K562 (cell line): ENCODE results near the gene PLA2G3. TPM values are rescaled to one million over a fixed set of nuclear protein-coding genes. Genes with fewer than 3 reads are reported as not detected.

Experiments
- ATAC-seq: fragments of 200-7000 bp; cut with Tn5 transposase; 3 replicates; pipeline ENCODE4 v1.9.1; 2020; ENCODE audit warnings: moderate library complexity
- BruUV-seq: library from RNA; stranded (reverse); fragments of 400-500 nt; replicated peaks from 2 replicates; lab custom pipeline; 2021; lab: Mats Ljungman, UMichigan
- CTCF ChIA-PET: fragments of 300-600 bp; formaldehyde crosslinking; extraction: SDS; loops from one replicate; lab custom pipeline; 2021; ENCODE audit warnings: low intra/inter-chr PET ratio; lab: Yijun Ruan, JAX
- POLR2A ChIA-PET: fragments of 300-600, 350-650 bp; sonication (Branson Sonifier 250); formaldehyde crosslinking; extraction: SDS; loops from one replicate; lab custom pipeline; 2021; ENCODE audit warnings: antibody characterized with exemption, inconsistent platforms; lab: Yijun Ruan, JAX
- DNase-seq, 4 experiments: peaks; one replicate each; pipeline versions ENCODE4 v3.0.0 to v3.0.0-alpha.2; 2011 to 2018; ENCODE audit warnings: low spot score in 3 of 4, mixed read lengths in 3 of 4; ENCODE audit errors: extremely low read depth in 1 of 4
- FAIRE-seq: peaks from 2 replicates; lab custom pipeline; 2011; peaks lifted over from hg19 to GRCh38; lab: Jason Lieb, UNC
- H2AFZ ChIP-seq: 2 replicates; pipeline ENCODE4 v1.6.0; 2011; ENCODE audit warnings: low read depth, low read length, control low read depth, inconsistent platforms
- H3K27ac ChIP-seq: fragments of 200-600 bp; 3 replicates; pipeline ENCODE4 v1.8.0; 2011; ENCODE audit warnings: low read depth, mild to moderate bottlenecking, control low read depth, inconsistent platforms, low read length, moderate library complexity, mixed read lengths; ENCODE audit errors: extremely low read depth
- H3K27me3 ChIP-seq, 2 experiments: fragments of 300-600 bp in 1 of 2; 2 replicates in 1 of 2; 3 replicates in 1 of 2; pipeline versions ENCODE4 v1.6.0 to v1.8.0; 2011; ENCODE audit warnings: inconsistent platforms in 2 of 2, low read length in 2 of 2, mild to moderate bottlenecking in 1 of 2, mixed read lengths in 1 of 2, moderate library complexity in 1 of 2; ENCODE audit not compliant: control insufficient read depth in 2 of 2, insufficient read depth in 2 of 2
- H3K36me3 ChIP-seq: fragments of 300-600 bp; 3 replicates; pipeline ENCODE4 v1.8.0; 2011; ENCODE audit warnings: mild to moderate bottlenecking, low read length, inconsistent platforms; ENCODE audit not compliant: control insufficient read depth, insufficient read depth
- H3K4me1 ChIP-seq, 2 experiments: fragments of 200-600 bp in 1 of 2; replicated peaks in 1 of 2; 2 replicates in 1 of 2; 3 replicates in 1 of 2; pipeline versions ENCODE4 v1.5.1 to v1.8.0; 2011; ENCODE audit warnings: inconsistent platforms in 2 of 2, low read length in 2 of 2, mild to moderate bottlenecking in 1 of 2, mixed read lengths in 1 of 2, moderate library complexity in 1 of 2; ENCODE audit not compliant: control insufficient read depth in 2 of 2, insufficient read depth in 2 of 2
- H3K4me2 ChIP-seq: 2 replicates; pipeline ENCODE4 v1.6.1; 2011; ENCODE audit warnings: low read length, control low read depth, inconsistent platforms, mixed read lengths; ENCODE audit not compliant: insufficient read depth
- H3K4me3 ChIP-seq: fragments of 200-600 bp; sonication (generic), shearing (Covaris generic); 2 replicates; pipeline ENCODE4 v1.5.1; 2016; ENCODE audit warnings: control low read depth, inconsistent platforms
- H3K79me2 ChIP-seq: fragments of 200-600 bp; 3 replicates; pipeline ENCODE4 v1.8.0; 2011; ENCODE audit warnings: low read length, inconsistent platforms; ENCODE audit not compliant: control insufficient read depth, insufficient read depth
- H3K9ac ChIP-seq, 2 experiments: 2 replicates each; pipeline versions ENCODE4 v1.6.0 to v1.6.1; 2011; ENCODE audit warnings: low read depth in 2 of 2, low read length in 2 of 2, control low read depth in 1 of 2, inconsistent platforms in 1 of 2, mild to moderate bottlenecking in 1 of 2, mixed read lengths in 1 of 2; ENCODE audit not compliant: insufficient read depth in 1 of 2
- H3K9me1 ChIP-seq: one replicate; pipeline ENCODE4 v1.6.0; 2011; ENCODE audit warnings: inconsistent platforms, mild to moderate bottlenecking, low read length, moderate library complexity; ENCODE audit not compliant: control insufficient read depth, insufficient read depth
- H3K9me3 ChIP-seq: replicated peaks from 2 replicates; pipeline ENCODE4 v1.5.1; 2011; ENCODE audit warnings: low read depth, low read length, inconsistent platforms; ENCODE audit not compliant: control insufficient read depth, insufficient read depth
- H4K20me1 ChIP-seq: replicated peaks from 2 replicates; pipeline ENCODE4 v1.6.1; 2011; ENCODE audit warnings: low read length, inconsistent platforms, mixed read lengths; ENCODE audit not compliant: control insufficient read depth, insufficient read depth
- CBX2 ChIP-seq: fragments of 200-600 bp; sonication (generic); IDR thresholded peaks from one replicate; pipeline ENCODE4 v1.6.1; 2012; ENCODE audit warnings: mild to moderate bottlenecking, low read length, inconsistent platforms; ENCODE audit not compliant: insufficient read depth, poor library complexity, severe bottlenecking
- ID3 ChIP-seq, 2 experiments: fragments of 250-450 bp in 1 of 2; fragments of 450-650 bp in 1 of 2; sonication (Bioruptor Pico) in 1 of 2; IDR thresholded peaks; 2 replicates each; pipeline versions ENCODE4 v1.6.1 to v1.8.0; 2016 to 2021; ENCODE audit warnings: mild to moderate bottlenecking in 2 of 2, moderate library complexity in 2 of 2, missing compliant biosample characterization in 1 of 2, missing genetic modification characterization in 1 of 2
- MAZ ChIP-seq, 2 experiments: fragments of 450-650 bp in 1 of 2; sonication (generic) in 1 of 2; formaldehyde crosslinking; IDR thresholded peaks in 1 of 2; conservative IDR thresholded peaks in 1 of 2; 2 replicates each; pipeline versions ENCODE4 v1.4.0 to v1.5.0; 2020; ENCODE audit warnings: mild to moderate bottlenecking in 1 of 2, missing genetic modification reagents in 1 of 2
- MTA1 ChIP-seq: fragments of 450-650 bp; IDR thresholded peaks from 2 replicates; pipeline ENCODE4 v1.6.1; 2017; ENCODE audit warnings: borderline replicate concordance
- NFIX ChIP-seq: fragments of 250-450 bp; sonication (Bioruptor Pico); IDR thresholded peaks from 2 replicates; pipeline ENCODE4 v1.4.0; 2020; ENCODE audit warnings: low read depth, mild to moderate bottlenecking, moderate library complexity
- PATZ1 ChIP-seq: fragments of 250-450 bp; sonication (Bioruptor Pico); IDR thresholded peaks from 2 replicates; pipeline ENCODE4 v1.5.0; 2020; ENCODE audit warnings: mild to moderate bottlenecking, borderline replicate concordance
- TAF1 ChIP-seq: IDR thresholded peaks from 2 replicates; pipeline ENCODE4 v1.6.1; 2011; ENCODE audit warnings: mild to moderate bottlenecking, low read length, moderate library complexity; ENCODE audit not compliant: insufficient read depth, control insufficient read depth, severe bottlenecking; ENCODE audit errors: extremely low read depth
- ZC3H4 ChIP-seq: sonication (generic); formaldehyde crosslinking; IDR thresholded peaks from 2 replicates; pipeline ENCODE4 v1.9.0; 2021; ENCODE audit warnings: missing genetic modification reagents, borderline replicate concordance
- ZNF224 ChIP-seq: sonication (generic); formaldehyde crosslinking; IDR thresholded peaks from 2 replicates; pipeline ENCODE4 v1.8.0; 2022; ENCODE audit warnings: mild to moderate bottlenecking, missing genetic modification reagents
- ZNF23 ChIP-seq: fragments of 250-450 bp; sonication (Bioruptor Pico); IDR thresholded peaks from 2 replicates; pipeline ENCODE4 v1.4.0; 2020; ENCODE audit warnings: mild to moderate bottlenecking
- whole genome bisulfite sequencing: fragments of 100-300 bp; shearing (Covaris generic); methylation state at CpG from one replicate; pipeline ENCODE4 v1.1.6; 2016; ENCODE audit warnings: low coverage, mixed read lengths; ENCODE audit not compliant: insufficient coverage; ENCODE audit errors: missing lambda C conversion rate; 5-methylcytosine and 5-hydroxymethylcytosine counted together
- in situ Hi-C: fragments of 300-500 bp; cut with MboI; formaldehyde crosslinking; loops from 4 replicates; pipeline ENCODE4 v1.15.0; 2018; ENCODE audit warnings: inconsistent platforms, mixed read lengths
- intact Hi-C: fragments of 100-400 bp; cut with micrococcal nuclease; formaldehyde crosslinking; loops from 2 replicates; pipeline ENCODE4 v1.14.2; 2022
- polyA plus RNA-seq, 8 experiments: library from polyadenylated mRNA; depleted of rRNA in 4 of 8; stranded (reverse) in 5 of 8; unstranded in 3 of 8; fragments of >200 nt; fragmentation: Nextera tagmentation in 2 of 8; fragmentation: Illumina TruSeq in 1 of 8; extraction: Ambion mirVana in 2 of 8; extraction: Trizol in 1 of 8; gene quantifications; 2 replicates each; pipeline versions ENCODE4 v1.2.1 to v1.2.3, GENCODE V29; 2011 to 2014; ENCODE audit warnings: inconsistent platforms in 1 of 8, missing spikeins in 1 of 8
- total RNA-seq, 7 experiments: library from RNA; depleted of rRNA in 6 of 7; stranded (reverse); fragments of >200 nt in 6 of 7; fragmentation: Illumina TruSeq in 2 of 7; extraction: Trizol in 2 of 7; gene quantifications; 2 replicates each; pipeline versions ENCODE4 v1.2.1 to v1.2.3, GENCODE V29; 2011 to 2021; ENCODE audit warnings: low replicate concordance in 1 of 7
- TF ChIP-seq, protein P1 (sequence below), 3 experiments: fragments of 200-800 bp in 1 of 3; fragments of 250-450 bp in 1 of 3; fragments of 450-650 bp in 1 of 3; sonication (Bioruptor Pico) in 1 of 3; sonication (Bioruptor generic) in 1 of 3; formaldehyde crosslinking in 1 of 3; IDR thresholded peaks; 2 replicates each; pipeline versions ENCODE4 v1.6.1 to v1.8.0; 2016 to 2022; ENCODE audit warnings: mild to moderate bottlenecking in 2 of 3, missing genetic modification characterization in 2 of 3, missing compliant biosample characterization in 1 of 3, moderate library complexity in 1 of 3
- TF ChIP-seq, protein P2 (sequence below): fragments of 450-650 bp; IDR thresholded peaks from 2 replicates; pipeline ENCODE4 v1.6.1; 2016; ENCODE audit warnings: antibody characterized with exemption

Gene PLA2G3
- total and polyA plus RNA-seq, 9 of the 15 experiments (the other 6 are each of a cell fraction or from before 2014, with no cell fraction given), result 0.18 to 1.4 (median 0.64) TPM

DNA sequence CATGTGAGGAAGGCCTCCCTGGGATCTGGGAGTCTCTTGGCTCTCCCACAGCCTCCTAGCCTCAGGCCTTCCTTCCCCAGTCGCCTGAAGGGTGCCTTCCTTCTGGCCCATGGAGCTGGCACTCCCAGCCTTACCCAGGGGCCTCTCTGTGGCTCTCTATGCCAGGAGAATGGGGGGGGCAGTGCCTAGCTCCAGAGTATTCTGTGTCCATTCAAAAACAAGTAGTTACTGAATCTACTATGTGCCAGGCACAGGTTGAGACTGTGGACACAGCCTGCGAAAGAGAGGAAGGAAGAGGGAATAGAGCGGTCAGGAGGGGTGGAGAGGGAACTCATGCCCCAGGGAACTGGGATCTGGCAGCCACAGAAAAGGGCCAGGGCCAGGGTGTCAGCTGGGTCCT, 2.7 kb upstream of the PLA2G3 start:
- DNase-seq (no peak), FAIRE-seq (no peak), ATAC-seq (no peak)
- Histone ChIP-seq H2AFZ (no peak overlapping the region), H3K79me2 (no peaks in the 10 kb centered on the region), H3K36me3 (no peaks in the 10 kb centered on the region), H3K27ac (no peak overlapping the region), H3K27me3 (no peaks in the 10 kb centered on the region; a peak in 1 of 5 replicates), H3K4me3 (no peak overlapping the region), H3K4me1 (peaks cover 0 to 13% of the 10 kb centered on the region in 2 experiments; a peak in 3 of 5 replicates), H3K4me2 (no peak overlapping the region), H4K20me1 (no peaks in the 10 kb centered on the region), H3K9me3 (no peaks in the 10 kb centered on the region), H3K9ac (no peak overlapping the region), H3K9me1 (no peaks in the 10 kb centered on the region)
- no CpG with 5 or more reads among the region's 3 CpGs for WGBS
- POLR2A ChIA-PET, result interaction anchor here (0.6 kb wide), 1 partner anchor 19 kb away, joined by 3 read pairs; no protein-coding TSS in a partner anchor
- CTCF ChIA-PET, result no interaction called here
- in situ Hi-C loops, result loop anchor here (5.0 kb wide), 1 partner anchor 41 kb away; no protein-coding TSS in a partner anchor
- intact Hi-C loops, result no loop called here
- BruUV-seq, result no TSS peak
- TF ChIP-seq CBX2 (no peak), ZC3H4 (no peak), MAZ (CRISPR knock-in tag; conservative IDR thresholded peaks at IDR 0.05 in 1 of 2, IDR thresholded peaks at IDR 0.05 in 1 of 2) (no peak), ZNF23 (CRISPR knock-in tag) (no peak), ZNF224 (CRISPR knock-in tag) (no peak), TAF1 (no peak), PATZ1 (no peak), NFIX (CRISPR knock-in tag) (no peak), MTA1 (no peak), ID3 (CRISPR knock-in tag; IDR thresholded peaks at IDR 0.05) (no peak), ID3 (tag; IDR thresholded peaks at IDR 0.05) (no peak)
- TF ChIP-seq, protein P1, sequence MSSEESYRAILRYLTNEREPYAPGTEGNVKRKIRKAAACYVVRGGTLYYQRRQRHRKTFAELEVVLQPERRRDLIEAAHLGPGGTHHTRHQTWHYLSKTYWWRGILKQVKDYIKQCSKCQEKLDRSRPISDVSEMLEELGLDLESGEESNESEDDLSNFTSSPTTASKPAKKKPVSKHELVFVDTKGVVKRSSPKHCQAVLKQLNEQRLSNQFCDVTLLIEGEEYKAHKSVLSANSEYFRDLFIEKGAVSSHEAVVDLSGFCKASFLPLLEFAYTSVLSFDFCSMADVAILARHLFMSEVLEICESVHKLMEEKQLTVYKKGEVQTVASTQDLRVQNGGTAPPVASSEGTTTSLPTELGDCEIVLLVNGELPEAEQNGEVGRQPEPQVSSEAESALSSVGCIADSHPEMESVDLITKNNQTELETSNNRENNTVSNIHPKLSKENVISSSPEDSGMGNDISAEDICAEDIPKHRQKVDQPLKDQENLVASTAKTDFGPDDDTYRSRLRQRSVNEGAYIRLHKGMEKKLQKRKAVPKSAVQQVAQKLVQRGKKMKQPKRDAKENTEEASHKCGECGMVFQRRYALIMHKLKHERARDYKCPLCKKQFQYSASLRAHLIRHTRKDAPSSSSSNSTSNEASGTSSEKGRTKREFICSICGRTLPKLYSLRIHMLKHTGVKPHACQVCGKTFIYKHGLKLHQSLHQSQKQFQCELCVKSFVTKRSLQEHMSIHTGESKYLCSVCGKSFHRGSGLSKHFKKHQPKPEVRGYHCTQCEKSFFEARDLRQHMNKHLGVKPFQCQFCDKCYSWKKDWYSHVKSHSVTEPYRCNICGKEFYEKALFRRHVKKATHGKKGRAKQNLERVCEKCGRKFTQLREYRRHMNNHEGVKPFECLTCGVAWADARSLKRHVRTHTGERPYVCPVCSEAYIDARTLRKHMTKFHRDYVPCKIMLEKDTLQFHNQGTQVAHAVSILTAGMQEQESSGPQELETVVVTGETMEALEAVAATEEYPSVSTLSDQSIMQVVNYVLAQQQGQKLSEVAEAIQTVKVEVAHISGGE (CRISPR knock-in tag; IDR thresholded peaks at IDR 0.05), result no peak
- TF ChIP-seq, protein P2, sequence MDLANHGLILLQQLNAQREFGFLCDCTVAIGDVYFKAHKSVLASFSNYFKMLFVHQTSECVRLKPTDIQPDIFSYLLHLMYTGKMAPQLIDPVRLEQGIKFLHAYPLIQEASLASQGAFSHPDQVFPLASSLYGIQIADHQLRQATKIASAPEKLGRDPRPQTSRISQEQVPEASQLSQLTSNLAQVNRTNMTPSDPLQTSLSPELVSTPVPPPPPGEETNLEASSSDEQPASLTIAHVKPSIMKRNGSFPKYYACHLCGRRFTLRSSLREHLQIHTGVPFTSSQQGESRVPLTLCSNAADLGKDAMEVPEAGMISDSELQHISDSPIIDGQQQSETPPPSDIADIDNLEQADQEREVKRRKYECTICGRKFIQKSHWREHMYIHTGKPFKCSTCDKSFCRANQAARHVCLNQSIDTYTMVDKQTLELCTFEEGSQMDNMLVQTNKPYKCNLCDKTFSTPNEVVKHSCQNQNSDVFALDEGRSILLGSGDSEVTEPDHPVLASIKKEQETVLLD, result no peak
